Measurements from ENCODE around the gene ZNF302. TPM values are rescaled to one million over a fixed set of nuclear protein-coding genes. Genes with fewer than 3 reads are reported as not detected.

The ZNF302 gene
- 50.9 and 74.5 TPM in 2 replicates for total RNA-seq (ENCODE audit: low replicate concordance)

DNA sequence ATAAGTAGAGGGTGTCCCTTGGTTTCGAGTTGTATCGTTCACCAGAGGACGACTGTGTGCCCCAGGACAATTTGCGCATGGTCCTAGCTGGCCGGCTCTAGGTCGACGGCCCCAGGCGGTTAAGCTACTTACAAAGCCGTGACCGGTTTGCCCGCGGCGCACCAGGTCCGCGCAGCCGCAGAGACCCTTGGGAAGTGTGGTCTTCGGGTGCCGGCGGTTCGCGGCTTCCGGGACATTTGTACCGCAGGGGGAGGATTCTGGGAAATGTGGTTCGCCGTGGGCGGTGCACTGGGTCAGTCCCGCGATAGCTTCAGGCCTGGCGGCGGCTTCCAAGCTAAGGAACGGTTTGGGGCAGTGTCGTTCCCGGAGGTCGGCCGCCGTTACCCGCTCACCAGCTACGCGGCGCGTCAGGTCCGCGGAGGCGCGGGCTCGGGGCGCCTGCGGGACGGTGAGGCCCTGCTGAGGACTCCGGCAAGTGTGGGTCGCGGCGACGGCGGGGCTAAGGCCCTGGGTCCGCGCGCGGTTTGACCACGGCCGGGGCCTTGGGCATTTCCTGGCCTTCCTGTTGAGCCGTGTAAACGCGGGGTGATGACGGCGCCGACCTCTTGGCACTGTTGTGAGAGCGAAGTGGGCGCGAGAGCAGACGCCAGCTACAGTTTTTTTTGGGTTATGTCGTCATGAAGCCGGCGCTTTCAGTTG, at the start of gene ZNF302:
TSS of gene ZNF302 (plus strand) at position 293 of the 699 bp plus-strand sequence. CDS start 1,127 bp downstream, outside the sequence.
- Mint-ChIP-seq H3K27me3 (ENCODE audit: insufficient read depth, low read depth) (peaks cover 2% of the 10 kb centered on the region), H3K9me3 (peaks cover 46% of the 10 kb centered on the region), H3K4me3 (peak within 1 kb of the TSS; percentile 90), H3K4me1 (peaks cover 13% of the 10 kb centered on the region), H3K27ac (peak within 1 kb of the TSS; percentile 91), H3K36me3 (peaks cover 43% of the 10 kb centered on the region)
- H3K4me2 ChIP-seq = peak within 1 kb of the TSS; percentile 70
- peaks cover 6% of the 10 kb centered on the region for H3K4me1 ChIP-seq
- peaks cover 18% of the 10 kb centered on the region for H3K27me3 ChIP-seq
- H2AFZ ChIP-seq (replicated peaks) = peak within 1 kb of the TSS; percentile 98
- peak within 1 kb of the TSS; percentile 76 for H3K27ac ChIP-seq
- peaks cover 10% of the 10 kb centered on the region for H3K79me2 ChIP-seq (ENCODE audit: low read depth)
- H4K20me1 ChIP-seq (ENCODE audit: low read depth) = no peaks in the 10 kb centered on the region
- H3F3A ChIP-seq (ENCODE audit: low read depth) = peaks cover 10% of the 10 kb centered on the region
- peak within 1 kb of the TSS; percentile 59 for H3K4me3 ChIP-seq
- peak; percentile 99 for DNase-seq (ENCODE audit: low spot score)
- TF ChIP-seq, protein P1, sequence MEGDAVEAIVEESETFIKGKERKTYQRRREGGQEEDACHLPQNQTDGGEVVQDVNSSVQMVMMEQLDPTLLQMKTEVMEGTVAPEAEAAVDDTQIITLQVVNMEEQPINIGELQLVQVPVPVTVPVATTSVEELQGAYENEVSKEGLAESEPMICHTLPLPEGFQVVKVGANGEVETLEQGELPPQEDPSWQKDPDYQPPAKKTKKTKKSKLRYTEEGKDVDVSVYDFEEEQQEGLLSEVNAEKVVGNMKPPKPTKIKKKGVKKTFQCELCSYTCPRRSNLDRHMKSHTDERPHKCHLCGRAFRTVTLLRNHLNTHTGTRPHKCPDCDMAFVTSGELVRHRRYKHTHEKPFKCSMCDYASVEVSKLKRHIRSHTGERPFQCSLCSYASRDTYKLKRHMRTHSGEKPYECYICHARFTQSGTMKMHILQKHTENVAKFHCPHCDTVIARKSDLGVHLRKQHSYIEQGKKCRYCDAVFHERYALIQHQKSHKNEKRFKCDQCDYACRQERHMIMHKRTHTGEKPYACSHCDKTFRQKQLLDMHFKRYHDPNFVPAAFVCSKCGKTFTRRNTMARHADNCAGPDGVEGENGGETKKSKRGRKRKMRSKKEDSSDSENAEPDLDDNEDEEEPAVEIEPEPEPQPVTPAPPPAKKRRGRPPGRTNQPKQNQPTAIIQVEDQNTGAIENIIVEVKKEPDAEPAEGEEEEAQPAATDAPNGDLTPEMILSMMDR (IDR thresholded peaks at IDR 0.05) = no peak
- TF ChIP-seq EZH2 (IDR thresholded peaks at IDR 0.05) (no peak), EZH2phosphoT487 (IDR thresholded peaks at IDR 0.05) (no peak)
- peak within 1 kb of the TSS; percentile 84 for H3K9ac ChIP-seq
- no peaks in the 10 kb centered on the region for H3K9me3 ChIP-seq (ENCODE audit: low read depth)
- peaks cover 26% of the 10 kb centered on the region for H3K36me3 ChIP-seq

DNA sequence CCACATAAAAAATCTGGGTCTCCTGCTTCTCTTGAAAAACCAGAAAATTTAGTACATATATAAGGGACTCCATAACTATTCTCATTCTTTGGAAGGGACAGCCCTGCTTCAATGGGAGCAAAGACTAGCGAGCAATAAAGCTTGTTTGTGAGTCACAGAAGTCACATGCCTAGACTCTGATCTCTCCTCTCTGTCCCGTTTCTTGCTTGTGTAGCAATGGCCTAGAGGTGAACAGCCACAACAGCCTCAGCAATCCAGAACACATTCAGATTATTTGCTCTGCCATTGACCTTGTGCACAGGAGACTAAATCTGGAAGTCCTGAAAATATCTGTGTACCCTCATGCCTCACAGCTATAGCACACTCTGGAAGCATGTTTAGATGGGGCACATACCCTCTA, 43.7 kb upstream of the ZNF302 start:
- no peaks in the 10 kb centered on the region for H3K79me2 ChIP-seq (ENCODE audit: low read depth)
- H3K4me2 ChIP-seq = no peak overlapping the region
- Mint-ChIP-seq H3K9me3 (peaks cover 10% of the 10 kb centered on the region), H3K27me3 (ENCODE audit: insufficient read depth, low read depth) (no peaks in the 10 kb centered on the region), H3K4me1 (no peaks in the 10 kb centered on the region), H3K4me3 (no peak overlapping the region), H3K36me3 (no peaks in the 10 kb centered on the region), H3K27ac (no peak overlapping the region)
- TF ChIP-seq EZH2 (IDR thresholded peaks at IDR 0.05) (no peak), EZH2phosphoT487 (IDR thresholded peaks at IDR 0.05) (no peak)
- TF ChIP-seq, protein P1 (IDR thresholded peaks at IDR 0.05) = no peak
- no peak overlapping the region for H3K9ac ChIP-seq
- H3K9me3 ChIP-seq (ENCODE audit: low read depth) = no peaks in the 10 kb centered on the region
- H2AFZ ChIP-seq (replicated peaks) = no peak overlapping the region
- H3K4me3 ChIP-seq = no peak overlapping the region
- H3K27ac ChIP-seq = no peak overlapping the region
- no peak for DNase-seq (ENCODE audit: low spot score)
- H3K36me3 ChIP-seq = no peaks in the 10 kb centered on the region
- H4K20me1 ChIP-seq (ENCODE audit: low read depth) = no peaks in the 10 kb centered on the region
- no peaks in the 10 kb centered on the region for H3K27me3 ChIP-seq
- H3F3A ChIP-seq (ENCODE audit: low read depth) = no peaks in the 10 kb centered on the region
- H3K4me1 ChIP-seq = no peaks in the 10 kb centered on the region

DNA sequence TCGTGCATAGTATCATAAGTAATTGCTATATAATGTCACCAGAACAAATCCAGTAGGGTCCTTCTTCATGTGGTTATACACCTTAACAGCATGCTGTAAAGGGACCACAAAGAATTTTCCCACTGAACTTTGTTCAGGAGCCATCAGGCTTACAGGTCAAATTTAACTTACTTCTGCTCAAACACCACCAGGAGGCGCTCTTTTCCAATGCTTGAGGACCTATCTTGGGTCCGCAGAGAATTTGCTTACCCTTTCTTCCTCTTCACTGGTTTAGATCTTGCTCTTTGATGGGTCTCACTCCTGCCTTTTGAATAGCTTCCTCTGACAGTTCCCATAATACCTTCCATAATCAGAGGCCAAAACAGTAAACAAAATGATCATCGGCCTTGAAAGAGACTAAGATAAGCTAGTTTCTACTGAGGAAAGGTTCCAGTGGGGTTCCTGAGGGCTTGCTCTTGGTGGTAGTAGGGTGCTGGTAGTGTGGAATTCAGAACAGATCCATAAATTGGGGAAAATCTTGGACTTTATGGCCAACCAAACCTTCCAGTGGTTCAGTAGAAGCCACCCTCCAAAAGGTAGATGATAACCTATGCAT, 37.9 kb upstream of the ZNF302 start:
- no peak overlapping the region for H3K4me3 ChIP-seq
- H3K4me3 Mint-ChIP-seq = no peak overlapping the region
- H3F3A ChIP-seq (ENCODE audit: low read depth) = no peaks in the 10 kb centered on the region
- no peaks in the 10 kb centered on the region for H3K36me3 Mint-ChIP-seq
- no peaks in the 10 kb centered on the region for H3K36me3 ChIP-seq
- no peak overlapping the region for H3K4me2 ChIP-seq
- no peaks in the 10 kb centered on the region for H3K4me1 ChIP-seq
- H3K27ac ChIP-seq = no peak overlapping the region
- H3K9ac ChIP-seq = no peak overlapping the region
- H3K9me3 Mint-ChIP-seq = peaks cover 10% of the 10 kb centered on the region
- no peak overlapping the region for H3K27ac Mint-ChIP-seq
- DNase-seq (ENCODE audit: low spot score) = peak; percentile 86
- no peaks in the 10 kb centered on the region for H3K4me1 Mint-ChIP-seq
- no peaks in the 10 kb centered on the region for H3K27me3 Mint-ChIP-seq (ENCODE audit: insufficient read depth, low read depth)
- no peaks in the 10 kb centered on the region for H4K20me1 ChIP-seq (ENCODE audit: low read depth)
- TF ChIP-seq, protein P1 (IDR thresholded peaks at IDR 0.05) = peak; percentile 89
- TF ChIP-seq EZH2phosphoT487 (IDR thresholded peaks at IDR 0.05) = no peak
- H3K27me3 ChIP-seq = peaks cover 13% of the 10 kb centered on the region
- H3K79me2 ChIP-seq (ENCODE audit: low read depth) = no peaks in the 10 kb centered on the region
- H2AFZ ChIP-seq (replicated peaks) = no peak overlapping the region
- no peaks in the 10 kb centered on the region for H3K9me3 ChIP-seq (ENCODE audit: low read depth)
